ENCODE measurements around the gene ARHGEF4. TPM values are rescaled to one million over a fixed set of nuclear protein-coding genes. Genes with fewer than 3 reads are reported as not detected.

Gene ARHGEF4
- total RNA-seq, 1 experiment from 2014 or later, result 20.0 TPM

- Histone ChIP-seq H3F3A (ENCODE audit: insufficient read depth, low read depth) (0 out of 2 replicates have a peak, but pooled peaks cover 3% of the 10 kb centered on the region), H2AFZ (no peak overlapping the region), H3K27me3 (ENCODE audit: insufficient read depth, low read depth) (no peaks in the 10 kb centered on the region), H3K9me2 (ENCODE audit: insufficient read depth) (no peaks in the 10 kb centered on the region), H3K27ac (no peak overlapping the region), H3K9me3 (ENCODE audit: insufficient read depth, low read depth) (no peaks in the 10 kb centered on the region), H3K79me2 (ENCODE audit: low read depth) (0 out of 2 replicates have a peak, but pooled peaks cover 4% of the 10 kb centered on the region), H3K36me3 (ENCODE audit: low read depth) (no peaks in the 10 kb centered on the region), H4K20me1 (ENCODE audit: insufficient read depth) (no peaks in the 10 kb centered on the region), H3K4me2 (no peak overlapping the region), H3K4me3 (no peak overlapping the region), H3K4me1 (replicated peaks; ENCODE audit: insufficient read depth) (no peaks in the 10 kb centered on the region)
- ChIA-PET POLR2A (ENCODE audit: unreplicated experiment) (no interaction called here), CTCF (no interaction called here)
- intact Hi-C loops (cut with micrococcal nuclease; ENCODE audit: unreplicated experiment), result no loop called here
- BruUV-seq (replicated peaks), result no TSS peak
- TF ChIP-seq EZH2 (IDR thresholded peaks at IDR 0.05; ENCODE audit: low read depth) (no peak), CTCF (conservative IDR thresholded peaks at IDR 0.05) (no peak)
- DNase-seq, result no peak
These were observed 6.1 kb downstream of the ARHGEF4 start for GRCh38 chr2:130842770-130843169.

GRCh38 chr2:130843321-130843985, 6.7 kb downstream of the ARHGEF4 start:
- H3K4me2 ChIP-seq, result no peak overlapping the region
- no TSS peak for BruUV-seq (replicated peaks)
- H3K27ac ChIP-seq, result no peak overlapping the region
- POLR2A ChIA-PET (ENCODE audit: unreplicated experiment), result no interaction called here
- no peaks in the 10 kb centered on the region for H3K79me2 ChIP-seq (ENCODE audit: low read depth)
- intact Hi-C loops (cut with micrococcal nuclease; ENCODE audit: unreplicated experiment), result no loop called here
- no peak overlapping the region for H3K4me3 ChIP-seq
- TF ChIP-seq EZH2 (IDR thresholded peaks at IDR 0.05; ENCODE audit: low read depth), result no peak
- no peak for TF ChIP-seq CTCF (conservative IDR thresholded peaks at IDR 0.05)
- CTCF ChIA-PET, result no interaction called here
- H3K36me3 ChIP-seq (ENCODE audit: low read depth), result no peaks in the 10 kb centered on the region
- no peak for DNase-seq
- 0 out of 2 replicates have a peak, but pooled peaks cover 3% of the 10 kb centered on the region for H4K20me1 ChIP-seq (ENCODE audit: insufficient read depth)
- no peaks in the 10 kb centered on the region for H3K9me3 ChIP-seq (ENCODE audit: insufficient read depth, low read depth)
- H3K27me3 ChIP-seq (ENCODE audit: insufficient read depth, low read depth), result no peaks in the 10 kb centered on the region
- no peaks in the 10 kb centered on the region for H3F3A ChIP-seq (ENCODE audit: insufficient read depth, low read depth)
- no peaks in the 10 kb centered on the region for H3K9me2 ChIP-seq (ENCODE audit: insufficient read depth)
- H3K4me1 ChIP-seq (replicated peaks; ENCODE audit: insufficient read depth), result no peaks in the 10 kb centered on the region
- no peak overlapping the region for H2AFZ ChIP-seq

GRCh38 chr2:130844161-130844560, 7.4 kb downstream of the ARHGEF4 start:
- no TSS peak for BruUV-seq (replicated peaks)
- Histone ChIP-seq H3K9me2 (ENCODE audit: insufficient read depth) (no peaks in the 10 kb centered on the region), H3K4me2 (no peak overlapping the region), H3K36me3 (ENCODE audit: low read depth) (no peaks in the 10 kb centered on the region), H3K27ac (no peak overlapping the region), H3K27me3 (ENCODE audit: insufficient read depth, low read depth) (no peaks in the 10 kb centered on the region), H3K79me2 (ENCODE audit: low read depth) (no peaks in the 10 kb centered on the region), H3K4me1 (replicated peaks; ENCODE audit: insufficient read depth) (no peaks in the 10 kb centered on the region), H3F3A (ENCODE audit: insufficient read depth, low read depth) (no peaks in the 10 kb centered on the region), H3K4me3 (no peak overlapping the region), H2AFZ (no peak overlapping the region), H4K20me1 (ENCODE audit: insufficient read depth) (0 out of 2 replicates have a peak, but pooled peaks cover 3% of the 10 kb centered on the region), H3K9me3 (ENCODE audit: insufficient read depth, low read depth) (no peaks in the 10 kb centered on the region)
- TF ChIP-seq CTCF (conservative IDR thresholded peaks at IDR 0.05), result no peak
- no peak for TF ChIP-seq EZH2 (IDR thresholded peaks at IDR 0.05; ENCODE audit: low read depth)
- no peak for DNase-seq
- intact Hi-C loops (cut with micrococcal nuclease; ENCODE audit: unreplicated experiment), result no loop called here
- ChIA-PET POLR2A (ENCODE audit: unreplicated experiment) (no interaction called here), CTCF (no interaction called here)
